Liver (tissue), 3 donors: ENCODE measurements around the gene FILIP1L.

Experiments
- ATF3 ChIP-seq: IDR thresholded peaks from 2 replicates; pipeline ENCODE4 v1.6.1; 2016; ENCODE audit warnings: antibody characterized with exemption
- EGR1 ChIP-seq, 2 donors: IDR thresholded peaks; 2 replicates each; pipeline ENCODE4 v1.6.1; 2016 to 2018; ENCODE audit warnings: antibody characterized with exemption in 2 of 2, low read depth in 2 of 2
- FOXA1 ChIP-seq: IDR thresholded peaks from 2 replicates; pipeline ENCODE4 v1.6.1; 2016; ENCODE audit warnings: antibody characterized with exemption
- GABPA ChIP-seq, 2 donors: IDR thresholded peaks in 1 of 2; conservative IDR thresholded peaks in 1 of 2; 2 replicates each; pipeline ENCODE4 v1.6.1; 2016; ENCODE audit warnings: antibody characterized with exemption in 2 of 2, mild to moderate bottlenecking in 1 of 2, moderate library complexity in 1 of 2
- HNF4G ChIP-seq: IDR thresholded peaks from 2 replicates; pipeline ENCODE4 v1.6.1; 2016; ENCODE audit warnings: antibody characterized with exemption
- JUND ChIP-seq, 2 donors: IDR thresholded peaks; 2 replicates each; pipeline ENCODE4 v1.6.1; 2016; ENCODE audit warnings: antibody characterized with exemption in 2 of 2
- SP1 ChIP-seq: IDR thresholded peaks from 2 replicates; pipeline ENCODE4 v1.6.1; 2018; ENCODE audit warnings: antibody characterized with exemption, mild to moderate bottlenecking
- TAF1 ChIP-seq: conservative IDR thresholded peaks from 2 replicates; pipeline ENCODE4 v1.6.1; 2016; ENCODE audit warnings: antibody characterized with exemption, mild to moderate bottlenecking
- YY1 ChIP-seq: IDR thresholded peaks from 2 replicates; pipeline ENCODE4 v1.6.1; 2016; ENCODE audit warnings: antibody characterized with exemption, mild to moderate bottlenecking
- ZBTB33 ChIP-seq: IDR thresholded peaks from 2 replicates; pipeline ENCODE4 v1.6.1; 2016; ENCODE audit warnings: antibody characterized with exemption
- TF ChIP-seq, protein P1 (sequence below): fragments of 150-350 bp; IDR thresholded peaks from 2 replicates; pipeline ENCODE4 v1.5.1; 2017; ENCODE audit warnings: improper control_type of control experiment, low read depth, low read length; ENCODE audit not compliant: missing input control
- TF ChIP-seq, protein P2 (sequence below): IDR thresholded peaks from 2 replicates; pipeline ENCODE4 v1.6.1; 2016; ENCODE audit warnings: antibody characterized with exemption
- TF ChIP-seq, protein P3 (sequence below): IDR thresholded peaks from 2 replicates; pipeline ENCODE4 v1.6.1; 2016; ENCODE audit warnings: antibody characterized with exemption, mild to moderate bottlenecking
- donor health status: healthy.
- donor health status: healthy.

GRCh38 chr3:100140976-100141375 is 26.7 kb upstream of the FILIP1L start:
- TF ChIP-seq, protein P1, sequence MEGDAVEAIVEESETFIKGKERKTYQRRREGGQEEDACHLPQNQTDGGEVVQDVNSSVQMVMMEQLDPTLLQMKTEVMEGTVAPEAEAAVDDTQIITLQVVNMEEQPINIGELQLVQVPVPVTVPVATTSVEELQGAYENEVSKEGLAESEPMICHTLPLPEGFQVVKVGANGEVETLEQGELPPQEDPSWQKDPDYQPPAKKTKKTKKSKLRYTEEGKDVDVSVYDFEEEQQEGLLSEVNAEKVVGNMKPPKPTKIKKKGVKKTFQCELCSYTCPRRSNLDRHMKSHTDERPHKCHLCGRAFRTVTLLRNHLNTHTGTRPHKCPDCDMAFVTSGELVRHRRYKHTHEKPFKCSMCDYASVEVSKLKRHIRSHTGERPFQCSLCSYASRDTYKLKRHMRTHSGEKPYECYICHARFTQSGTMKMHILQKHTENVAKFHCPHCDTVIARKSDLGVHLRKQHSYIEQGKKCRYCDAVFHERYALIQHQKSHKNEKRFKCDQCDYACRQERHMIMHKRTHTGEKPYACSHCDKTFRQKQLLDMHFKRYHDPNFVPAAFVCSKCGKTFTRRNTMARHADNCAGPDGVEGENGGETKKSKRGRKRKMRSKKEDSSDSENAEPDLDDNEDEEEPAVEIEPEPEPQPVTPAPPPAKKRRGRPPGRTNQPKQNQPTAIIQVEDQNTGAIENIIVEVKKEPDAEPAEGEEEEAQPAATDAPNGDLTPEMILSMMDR, result no peak
- TF ChIP-seq JUND (IDR thresholded peaks at IDR 0.05) (no peak), ZBTB33 (no peak), ATF3 (no peak), YY1 (no peak), TAF1 (no peak), SP1 (no peak), EGR1 (IDR thresholded peaks at IDR 0.05; ENCODE audit: low read depth in 2 of 2) (no peak), GABPA (IDR thresholded peaks at IDR 0.05 in 1 of 2, conservative IDR thresholded peaks at IDR 0.05 in 1 of 2) (no peak), FOXA1 (no peak), HNF4G (no peak)
- TF ChIP-seq, protein P2, sequence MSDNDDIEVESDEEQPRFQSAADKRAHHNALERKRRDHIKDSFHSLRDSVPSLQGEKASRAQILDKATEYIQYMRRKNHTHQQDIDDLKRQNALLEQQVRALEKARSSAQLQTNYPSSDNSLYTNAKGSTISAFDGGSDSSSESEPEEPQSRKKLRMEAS, result no peak
- TF ChIP-seq, protein P3, sequence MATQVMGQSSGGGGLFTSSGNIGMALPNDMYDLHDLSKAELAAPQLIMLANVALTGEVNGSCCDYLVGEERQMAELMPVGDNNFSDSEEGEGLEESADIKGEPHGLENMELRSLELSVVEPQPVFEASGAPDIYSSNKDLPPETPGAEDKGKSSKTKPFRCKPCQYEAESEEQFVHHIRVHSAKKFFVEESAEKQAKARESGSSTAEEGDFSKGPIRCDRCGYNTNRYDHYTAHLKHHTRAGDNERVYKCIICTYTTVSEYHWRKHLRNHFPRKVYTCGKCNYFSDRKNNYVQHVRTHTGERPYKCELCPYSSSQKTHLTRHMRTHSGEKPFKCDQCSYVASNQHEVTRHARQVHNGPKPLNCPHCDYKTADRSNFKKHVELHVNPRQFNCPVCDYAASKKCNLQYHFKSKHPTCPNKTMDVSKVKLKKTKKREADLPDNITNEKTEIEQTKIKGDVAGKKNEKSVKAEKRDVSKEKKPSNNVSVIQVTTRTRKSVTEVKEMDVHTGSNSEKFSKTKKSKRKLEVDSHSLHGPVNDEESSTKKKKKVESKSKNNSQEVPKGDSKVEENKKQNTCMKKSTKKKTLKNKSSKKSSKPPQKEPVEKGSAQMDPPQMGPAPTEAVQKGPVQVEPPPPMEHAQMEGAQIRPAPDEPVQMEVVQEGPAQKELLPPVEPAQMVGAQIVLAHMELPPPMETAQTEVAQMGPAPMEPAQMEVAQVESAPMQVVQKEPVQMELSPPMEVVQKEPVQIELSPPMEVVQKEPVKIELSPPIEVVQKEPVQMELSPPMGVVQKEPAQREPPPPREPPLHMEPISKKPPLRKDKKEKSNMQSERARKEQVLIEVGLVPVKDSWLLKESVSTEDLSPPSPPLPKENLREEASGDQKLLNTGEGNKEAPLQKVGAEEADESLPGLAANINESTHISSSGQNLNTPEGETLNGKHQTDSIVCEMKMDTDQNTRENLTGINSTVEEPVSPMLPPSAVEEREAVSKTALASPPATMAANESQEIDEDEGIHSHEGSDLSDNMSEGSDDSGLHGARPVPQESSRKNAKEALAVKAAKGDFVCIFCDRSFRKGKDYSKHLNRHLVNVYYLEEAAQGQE, result no peak
